Thyroid gland (tissue), 4 donors: Measurements from ENCODE around the gene SLC25A10.

Experiments
- CTCF ChIP-seq, 6 experiments: fragments of 200-600 bp in 3 of 6; fragments of 450-650 bp in 3 of 6; sonication (generic) in 3 of 6; IDR thresholded peaks; one replicate each; pipeline ENCODE4 v1.5.1; 2016 to 2019; ENCODE audit warnings: antibody characterized with exemption in 6 of 6, mild to moderate bottlenecking in 2 of 6, inconsistent platforms in 1 of 6, moderate library complexity in 1 of 6
- POLR2A ChIP-seq, 2 donors: fragments of 450-650 bp; IDR thresholded peaks; one replicate each; pipeline ENCODE4 v1.6.1; 2017; ENCODE audit warnings: antibody characterized with exemption in 2 of 2, mild to moderate bottlenecking in 2 of 2, moderate library complexity in 1 of 2

- TF ChIP-seq CTCF (IDR thresholded peaks at IDR 0.05) (no peak), POLR2A (IDR thresholded peaks at IDR 0.05) (no peak)
Observed at GRCh38 chr17:81666092-81666341, 46.1 kb upstream of the SLC25A10 start.
